Glomerular visceral epithelial cell (primary cell): ENCODE measurements around the gene ADCK2.
"Not testable (repeated sequence)": the region's sequence is repeated elsewhere in the genome, so short reads cannot be mapped to it uniquely, and the experiment has no call there.

Source experiments
- DNase-seq: peaks from one replicate; pipeline ENCODE4 v3.0.0-alpha.2; 2016; ENCODE audit errors: extremely low spot score

The ADCK2 gene

DNA sequence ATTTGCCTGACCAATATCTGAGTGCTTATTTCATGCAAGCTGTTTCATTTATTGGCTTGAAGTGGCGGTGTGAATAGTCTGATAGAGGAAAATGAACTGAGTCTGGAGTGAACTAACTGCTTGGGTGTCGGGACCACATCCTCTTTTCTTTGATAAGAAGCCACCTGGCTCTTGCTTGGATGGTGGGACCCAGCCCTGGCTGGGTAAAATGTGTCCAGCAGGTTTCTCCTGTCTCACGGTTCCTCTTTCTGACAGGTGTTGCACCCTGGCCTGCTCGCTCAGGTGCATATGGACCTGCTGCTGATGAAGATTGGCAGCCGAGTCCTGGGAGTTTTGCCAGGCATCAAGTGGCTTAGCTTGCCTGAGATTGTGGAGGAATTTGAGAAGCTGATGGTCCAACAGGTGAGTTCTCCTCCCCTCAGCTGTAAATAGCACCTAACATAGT, 1.6 kb downstream of the ADCK2 start:
- DNase-seq: no peak

DNA sequence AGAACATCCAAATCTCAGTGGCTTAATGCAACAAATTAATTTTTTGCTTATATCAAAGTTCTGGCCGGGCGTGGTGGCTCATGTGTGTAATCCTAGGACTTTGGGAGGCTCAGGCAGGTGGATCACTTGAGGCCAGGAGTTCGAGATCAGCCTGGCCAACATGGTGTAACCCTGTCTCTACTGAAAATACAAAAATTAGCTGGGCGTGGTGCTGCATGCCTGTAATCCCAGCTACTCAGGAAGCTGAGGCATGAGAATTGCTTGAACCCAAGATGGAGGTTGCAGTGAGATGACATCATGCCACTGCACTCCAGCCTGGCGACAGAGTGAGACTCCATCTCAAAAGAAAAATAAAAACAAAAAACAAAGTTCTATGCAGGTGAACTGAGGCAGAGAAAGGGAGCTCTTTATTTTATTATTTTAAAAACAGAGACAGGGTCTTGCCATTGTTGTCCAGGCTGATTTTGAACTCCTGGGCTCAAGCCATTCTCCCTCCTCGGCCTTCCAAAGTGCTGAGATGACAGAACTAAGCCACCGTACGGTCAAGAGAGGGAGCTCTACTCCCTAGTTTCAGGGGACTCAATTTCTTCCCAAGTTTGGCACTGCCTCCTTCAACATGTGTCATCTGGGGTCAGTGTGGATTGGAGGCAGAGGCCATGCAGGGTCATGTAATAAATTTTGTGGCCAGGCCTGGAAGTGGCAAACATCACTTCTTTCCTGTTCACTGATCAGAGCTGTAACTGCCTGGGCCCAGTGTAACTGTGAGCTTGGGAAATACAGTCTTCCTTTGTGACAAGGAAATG, 2.4 kb downstream of the ADCK2 start:
- peak; percentile 73 for DNase-seq

DNA sequence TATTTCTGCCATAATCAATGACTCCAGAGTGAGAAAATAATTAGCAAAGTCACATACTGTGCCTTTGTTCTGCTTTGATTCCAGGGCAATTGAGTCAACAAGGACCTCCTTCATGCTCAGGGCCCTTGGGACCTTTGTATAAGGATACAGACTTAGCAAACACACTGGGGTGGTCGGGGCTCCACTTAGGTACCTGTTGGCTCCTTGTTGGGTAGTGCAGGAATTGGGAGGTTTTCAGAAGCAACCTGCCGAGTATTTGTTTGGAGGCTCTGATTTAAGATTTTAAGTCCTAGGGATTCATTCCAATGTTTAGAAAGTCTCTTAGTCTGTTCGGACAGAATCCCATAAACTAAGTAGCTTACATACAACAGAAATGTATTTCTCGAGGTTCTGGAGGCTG, 3.0 kb downstream of the ADCK2 start:
- no peak for DNase-seq

DNA sequence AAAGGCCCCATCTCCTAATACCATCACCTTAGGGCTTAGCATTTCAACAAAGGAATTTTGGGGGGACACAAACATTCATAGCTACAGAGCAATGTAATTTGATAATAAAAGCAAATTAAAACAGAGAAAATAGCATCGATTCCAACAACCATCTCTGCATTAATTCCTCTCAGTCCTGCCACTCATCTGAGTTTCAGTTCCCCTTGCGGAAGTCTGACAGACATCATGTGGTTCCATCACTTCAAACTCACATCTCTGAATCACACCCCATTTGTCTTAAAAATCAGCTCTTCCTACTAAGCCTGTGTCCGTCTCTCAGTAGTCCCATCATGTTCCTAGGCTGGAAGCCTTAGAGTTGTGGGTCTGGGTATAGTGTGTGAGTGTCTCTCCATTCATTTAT, 3.6 kb downstream of the ADCK2 start:
- DNase-seq: no peak

DNA sequence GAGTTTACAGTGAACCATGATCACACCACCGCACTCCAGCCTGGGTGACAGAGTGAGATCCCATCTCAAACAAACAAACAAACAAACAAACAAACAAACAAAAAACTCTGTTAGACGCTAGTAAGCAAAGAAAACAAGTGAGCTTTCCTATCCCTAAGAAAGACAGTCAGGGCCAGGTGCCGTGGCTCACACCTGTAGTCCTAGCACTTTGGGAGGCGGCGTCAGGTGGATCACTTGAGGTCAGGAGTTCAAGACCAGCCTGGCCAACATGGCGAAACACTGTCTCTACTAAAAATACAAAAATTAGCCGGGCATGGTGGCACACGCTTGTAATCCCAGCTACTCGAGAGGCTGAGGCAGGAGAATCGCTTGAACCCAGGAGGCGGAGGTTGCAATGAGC, 4.2 kb downstream of the ADCK2 start:
- DNase-seq: not testable (repeated sequence)

DNA sequence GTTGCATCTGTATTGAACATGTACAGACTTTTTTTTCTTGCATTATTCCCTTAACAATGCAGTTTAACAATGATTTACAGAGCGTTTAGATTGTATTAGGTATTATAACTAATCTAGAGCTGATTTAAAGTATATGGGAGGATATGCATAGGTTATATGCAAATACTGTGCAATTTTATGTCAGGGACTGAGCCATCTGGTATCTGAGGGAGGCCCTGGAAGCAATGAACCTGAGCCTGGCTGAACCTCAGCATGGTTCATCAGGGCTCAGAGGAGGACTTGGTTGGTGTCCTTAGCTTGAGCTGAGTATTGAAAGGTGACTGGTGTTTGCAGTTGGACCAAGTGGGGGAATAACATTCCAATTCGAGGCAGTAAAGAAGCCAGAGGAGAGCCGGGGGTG, 4.8 kb downstream of the ADCK2 start:
- DNase-seq: no peak

DNA sequence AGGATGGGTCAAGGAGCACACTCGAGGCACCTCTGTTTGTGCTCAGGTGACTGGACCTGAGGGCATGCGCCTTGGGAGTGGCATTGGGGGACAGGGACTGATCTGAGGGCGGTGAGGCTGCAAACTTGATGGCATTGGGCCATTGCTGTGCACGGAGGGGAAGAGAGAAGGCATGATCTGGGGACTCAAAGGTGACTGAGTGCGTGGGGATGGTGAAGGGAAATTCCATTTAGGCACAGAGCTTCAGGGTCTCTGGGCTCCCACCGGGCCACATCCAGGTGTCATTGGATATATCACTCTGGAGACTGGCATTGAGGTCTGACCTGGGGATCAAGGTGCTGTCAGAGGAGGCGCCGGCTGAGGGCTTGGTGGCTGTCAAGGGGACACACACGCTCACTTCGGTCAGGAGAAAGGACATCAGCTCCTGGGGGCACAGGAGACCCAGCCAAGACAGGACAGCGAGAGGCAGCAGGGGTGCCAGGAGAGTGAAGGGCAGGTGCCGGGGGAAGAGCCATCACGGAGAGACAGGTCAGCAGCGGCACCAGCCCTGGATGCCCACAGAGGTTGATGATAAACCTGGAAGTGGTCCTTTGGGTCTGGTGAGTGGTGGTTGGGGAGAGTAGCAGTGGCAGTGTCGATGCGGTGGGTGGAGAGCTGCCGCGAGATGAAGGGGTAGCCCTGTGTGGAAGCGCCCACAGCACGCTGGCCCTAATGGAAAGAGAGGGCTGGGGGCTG, 5.5 kb downstream of the ADCK2 start:
- no peak for DNase-seq

DNA sequence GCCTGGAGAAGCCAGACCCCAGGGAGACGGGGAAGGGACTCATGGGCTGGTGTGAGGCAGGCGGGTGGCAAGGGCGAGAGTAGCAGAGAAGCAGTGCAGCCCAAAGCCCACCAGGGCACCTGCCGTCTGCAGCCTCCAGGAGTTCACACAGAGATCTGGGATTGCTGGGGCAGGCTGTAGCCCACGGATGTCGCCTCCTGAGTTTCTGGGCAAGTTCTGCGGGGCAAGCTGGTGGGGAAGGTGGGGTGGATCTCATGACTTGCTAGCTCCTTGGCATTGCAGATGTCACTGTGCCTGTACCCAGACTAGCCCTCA, 6.0 kb downstream of the ADCK2 start:
- no peak for DNase-seq

DNA sequence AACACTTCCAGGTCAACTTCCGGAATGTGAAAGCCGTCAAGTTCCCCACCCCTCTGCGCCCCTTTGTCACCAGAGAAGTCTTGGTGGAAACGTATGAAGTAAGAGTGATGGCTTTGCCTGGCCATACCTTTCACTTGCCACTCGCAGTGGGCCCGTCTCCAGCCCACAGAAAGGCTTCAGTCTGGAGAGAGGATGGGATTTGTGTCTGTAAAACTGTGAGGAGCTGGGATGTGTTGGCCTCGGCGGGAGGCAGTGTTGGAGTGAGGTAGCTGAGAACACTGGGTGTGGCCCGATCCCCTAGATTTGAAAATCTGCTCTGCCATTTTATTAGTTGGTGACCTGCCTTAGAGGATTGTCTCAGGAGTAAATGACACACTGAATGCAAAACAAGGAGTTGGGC, 6.4 kb downstream of the ADCK2 start:
- no peak for DNase-seq

DNA sequence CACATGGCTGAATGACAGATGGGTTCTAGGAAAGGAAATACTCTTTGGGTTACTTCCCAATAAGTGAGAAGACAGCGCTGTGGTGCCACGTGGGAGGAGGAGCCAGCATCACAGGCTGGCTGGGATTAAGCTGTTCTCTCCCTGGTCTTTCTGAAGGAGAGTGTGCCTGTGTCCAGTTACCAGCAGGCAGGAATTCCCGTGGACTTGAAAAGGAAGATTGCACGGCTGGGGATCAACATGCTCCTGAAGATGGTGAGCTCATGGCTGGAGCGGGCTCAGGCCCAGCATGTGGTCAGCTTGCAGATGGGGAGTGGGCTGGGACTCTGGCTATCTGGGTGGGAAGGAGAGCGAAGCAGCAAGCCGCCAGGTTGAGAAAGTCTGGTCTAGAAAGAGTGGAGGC, 8.1 kb downstream of the ADCK2 start:
- no peak for DNase-seq

DNA sequence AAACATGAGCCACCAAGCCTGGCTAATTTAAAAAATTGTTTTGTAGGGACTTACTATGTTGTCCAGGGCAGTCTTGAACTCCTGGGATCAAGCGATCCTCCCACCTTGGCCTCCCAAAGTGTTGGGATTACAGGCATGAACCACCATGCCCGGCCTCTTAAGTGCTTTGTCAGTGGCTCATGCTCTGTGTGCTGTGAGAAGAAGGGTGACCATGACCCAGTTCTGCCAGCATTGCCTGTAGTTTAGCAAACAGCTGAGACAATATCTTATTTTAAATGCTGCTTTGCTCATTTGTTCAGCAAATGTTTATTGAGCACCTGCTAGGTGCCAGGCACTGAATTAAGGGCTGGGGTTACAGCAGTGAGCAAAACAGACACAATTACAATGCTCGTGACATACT, 9.0 kb downstream of the ADCK2 start:
- no peak for DNase-seq

DNA sequence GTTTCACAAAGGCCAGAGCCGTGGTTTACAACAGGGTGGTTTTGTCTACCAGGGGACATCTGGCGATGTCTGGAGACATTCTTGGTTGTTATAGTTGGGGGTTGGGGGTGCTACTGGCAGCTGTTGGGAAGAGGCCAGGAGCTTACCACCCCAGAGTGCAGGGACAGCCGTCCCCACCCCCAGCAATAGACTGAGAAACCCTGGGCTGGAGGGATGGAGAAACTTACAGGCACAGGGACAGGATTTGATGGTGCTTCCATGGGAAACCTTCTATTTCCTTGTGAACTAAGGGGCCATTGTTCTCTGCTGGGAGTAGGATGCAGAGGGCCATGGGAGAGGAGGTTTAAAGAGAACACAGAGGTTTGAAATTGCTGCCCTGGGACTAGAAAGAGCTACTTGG, 10.9 kb downstream of the ADCK2 start:
- DNase-seq: no peak

DNA sequence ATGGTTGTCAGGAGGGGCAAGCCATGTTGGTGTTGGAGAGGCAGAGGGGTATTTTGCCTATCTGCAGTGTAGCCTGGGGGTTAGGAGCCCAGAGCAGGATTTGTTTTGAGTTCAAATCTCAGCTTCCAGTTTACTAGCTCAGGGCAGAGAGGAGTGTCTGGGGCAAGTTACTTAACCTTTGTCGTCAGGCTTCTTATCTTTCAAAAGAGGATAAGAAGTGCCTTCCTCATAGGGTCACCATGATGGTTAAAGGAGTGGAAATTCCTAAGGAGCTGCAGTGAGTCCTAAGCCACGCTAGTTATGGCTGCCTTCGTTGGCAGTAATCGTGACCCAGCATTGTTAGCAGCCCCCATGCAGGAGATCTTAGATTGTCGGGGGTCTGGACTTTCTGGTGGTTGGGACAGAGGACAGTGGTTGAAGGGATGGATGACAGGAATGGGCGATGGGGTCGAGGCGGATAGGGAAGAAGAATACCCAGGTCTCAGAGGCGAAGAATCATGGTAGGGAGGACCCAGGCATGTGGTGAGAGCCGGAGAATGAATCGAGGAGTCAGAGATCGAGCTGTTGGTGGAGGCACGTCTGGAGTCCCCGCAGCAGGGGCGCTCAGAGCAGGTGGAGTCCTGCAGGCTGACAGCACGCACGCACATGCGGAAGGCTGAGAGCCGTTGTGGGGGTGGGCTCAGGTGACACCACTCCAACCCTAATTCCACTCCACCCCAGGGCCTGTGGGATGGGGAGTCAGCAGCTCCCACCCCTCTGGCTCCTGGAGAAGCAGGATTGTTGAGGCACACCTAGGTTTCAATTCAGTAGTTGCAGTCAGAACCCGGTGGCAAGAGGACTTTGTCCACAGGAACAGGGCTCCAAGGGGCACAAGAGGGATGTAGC, 11.6 kb downstream of the ADCK2 start:
- DNase-seq: no peak

DNA sequence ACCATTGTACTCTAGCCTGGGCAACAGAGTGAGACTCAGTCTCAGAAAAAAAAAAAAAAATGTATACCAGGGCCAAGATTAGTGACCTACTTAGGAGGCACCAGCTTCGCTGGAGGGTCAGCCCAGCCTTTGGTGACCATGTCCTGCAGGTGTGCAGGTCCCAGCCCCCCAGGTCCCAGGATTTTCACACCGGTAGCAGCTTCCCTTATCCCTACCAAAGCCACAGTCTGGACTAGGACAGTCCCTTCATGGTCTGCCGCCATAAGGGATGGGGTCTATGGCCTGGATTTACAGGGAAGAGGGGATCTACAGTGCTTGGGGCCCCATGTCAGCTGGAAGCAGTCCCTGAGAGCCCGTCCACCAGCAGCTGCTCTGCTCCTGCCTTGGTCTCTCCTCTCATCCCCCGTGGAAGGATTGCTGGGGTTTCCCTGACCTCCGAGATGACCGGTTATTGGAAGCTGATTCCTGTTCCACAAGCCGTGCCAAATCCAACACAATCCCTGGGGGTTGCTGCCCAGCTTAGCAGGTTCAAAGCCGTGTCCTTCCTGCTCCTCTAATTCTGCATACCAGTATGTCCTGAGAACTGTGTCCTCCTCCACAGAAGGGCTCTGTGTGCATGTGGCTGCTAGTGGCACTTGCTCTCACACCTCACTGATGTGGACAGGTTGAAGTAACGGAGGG, 12.8 kb downstream of the ADCK2 start:
- no peak for DNase-seq

DNA sequence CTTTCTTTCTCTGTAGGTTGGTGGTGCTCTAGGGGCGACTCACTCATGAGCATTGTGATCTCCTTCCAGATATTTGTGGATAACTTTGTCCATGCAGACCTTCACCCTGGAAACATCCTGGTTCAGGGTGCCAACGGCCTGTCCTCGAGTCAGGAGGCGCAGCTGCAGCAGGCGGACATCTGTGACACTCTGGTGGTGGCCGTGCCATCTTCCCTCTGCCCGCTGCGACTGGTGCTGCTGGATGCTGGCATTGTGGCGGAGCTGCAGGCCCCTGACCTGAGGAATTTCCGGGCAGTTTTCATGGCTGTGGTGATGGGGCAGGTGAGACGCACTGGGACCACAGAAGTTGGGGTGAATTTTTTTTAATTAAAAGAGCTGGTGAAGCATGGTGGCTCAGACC, 14.2 kb downstream of the ADCK2 start:
- DNase-seq: no peak

DNA sequence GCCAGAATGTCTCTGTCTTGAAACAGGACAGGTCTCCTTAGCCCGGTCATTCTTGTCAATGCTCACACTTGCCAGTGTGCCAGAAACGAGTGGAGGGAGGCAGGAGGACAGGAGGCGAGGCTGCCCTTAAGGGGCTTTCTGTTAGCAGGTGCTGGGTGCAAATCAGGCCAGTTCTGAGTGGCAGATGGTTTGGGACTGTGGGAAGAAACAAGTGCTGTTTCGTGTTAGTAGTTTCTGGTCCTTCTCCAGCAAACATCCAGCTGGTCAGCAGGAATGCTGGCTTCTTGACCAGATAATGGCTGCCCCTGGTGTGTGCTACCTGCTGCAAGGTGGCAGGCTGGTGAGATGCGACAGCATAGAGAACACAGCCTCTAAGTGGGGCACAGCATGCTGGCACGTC, 15.6 kb downstream of the ADCK2 start:
- DNase-seq: no peak

DNA sequence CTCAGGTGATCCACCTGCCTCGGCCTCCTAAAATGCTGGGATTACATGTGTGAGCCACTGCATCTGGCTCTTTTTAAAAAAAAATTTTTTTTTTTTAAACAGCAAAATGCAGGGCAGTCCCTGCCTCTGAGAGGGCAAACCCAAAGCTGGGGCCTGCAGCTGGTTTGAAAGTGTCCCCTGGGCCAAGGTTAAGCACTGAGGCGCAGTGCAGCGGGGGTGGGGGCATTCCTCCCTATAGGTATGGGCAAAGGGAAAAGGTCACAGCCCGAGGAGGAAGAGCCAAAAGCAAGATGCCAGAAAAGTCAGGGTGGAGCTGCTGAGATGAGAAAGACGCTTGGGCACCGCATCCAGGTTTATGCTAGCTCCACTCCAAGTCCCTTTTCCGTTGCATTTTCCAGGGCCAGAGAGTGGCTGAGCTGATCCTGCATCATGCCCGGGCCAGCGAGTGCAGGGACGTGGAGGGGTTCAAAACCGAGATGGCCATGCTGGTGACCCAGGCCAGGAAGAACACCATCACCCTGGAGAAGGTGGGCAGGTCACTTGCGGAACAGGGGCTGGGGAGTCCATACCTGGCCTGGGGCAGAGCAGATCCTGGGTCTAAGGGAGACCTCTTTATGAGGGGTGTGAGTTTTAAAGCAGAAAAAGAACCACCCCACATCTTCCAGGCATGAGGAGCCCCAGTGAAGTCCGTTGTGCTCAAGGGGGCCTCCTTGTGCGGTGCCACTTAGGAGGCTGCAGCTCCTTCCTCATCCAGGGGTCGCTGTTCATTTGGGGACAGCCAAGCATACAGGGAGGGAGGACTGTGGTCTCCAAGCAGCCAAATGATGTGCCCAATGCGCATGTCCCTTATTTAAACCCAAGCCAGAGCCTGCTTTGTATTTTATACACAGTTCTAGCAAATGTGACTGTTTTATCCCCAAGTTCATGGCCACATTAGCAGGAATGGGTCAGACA, 16.7 kb downstream of the ADCK2 start:
- no peak for DNase-seq

DNA sequence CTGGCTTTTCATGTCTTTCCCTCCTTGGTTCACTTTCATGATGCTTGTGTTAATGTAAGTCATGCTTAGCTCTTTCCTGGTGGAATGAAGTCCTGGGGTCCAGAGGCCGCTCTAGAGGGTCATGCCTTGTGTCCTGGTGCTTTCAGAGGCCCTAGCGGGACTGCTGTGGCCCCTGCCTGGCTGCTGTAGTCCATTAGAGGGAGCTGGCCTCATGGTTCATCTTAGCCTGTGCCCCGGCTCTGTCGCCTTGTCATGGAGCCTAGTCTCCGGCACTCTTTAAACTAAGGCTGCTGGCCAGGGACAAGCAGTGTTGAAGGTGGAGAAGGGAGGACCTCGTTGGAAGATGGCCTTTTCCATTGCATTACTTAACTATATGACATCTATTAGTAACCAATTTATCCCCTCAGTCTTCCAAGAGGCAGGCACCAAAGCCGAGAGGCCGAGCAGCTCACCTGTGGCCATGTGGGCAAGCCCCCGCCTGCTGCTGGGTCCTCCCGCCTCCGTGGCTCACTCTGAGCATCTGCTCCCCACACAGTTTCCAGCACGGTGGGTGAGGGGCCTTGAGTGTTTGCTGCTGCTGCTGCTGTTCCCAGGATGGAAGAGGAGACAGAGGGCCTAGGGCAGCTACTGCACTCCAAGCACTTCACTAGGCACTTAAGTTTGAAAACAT, 18.8 kb downstream of the ADCK2 start:
- DNase-seq: no peak

DNA sequence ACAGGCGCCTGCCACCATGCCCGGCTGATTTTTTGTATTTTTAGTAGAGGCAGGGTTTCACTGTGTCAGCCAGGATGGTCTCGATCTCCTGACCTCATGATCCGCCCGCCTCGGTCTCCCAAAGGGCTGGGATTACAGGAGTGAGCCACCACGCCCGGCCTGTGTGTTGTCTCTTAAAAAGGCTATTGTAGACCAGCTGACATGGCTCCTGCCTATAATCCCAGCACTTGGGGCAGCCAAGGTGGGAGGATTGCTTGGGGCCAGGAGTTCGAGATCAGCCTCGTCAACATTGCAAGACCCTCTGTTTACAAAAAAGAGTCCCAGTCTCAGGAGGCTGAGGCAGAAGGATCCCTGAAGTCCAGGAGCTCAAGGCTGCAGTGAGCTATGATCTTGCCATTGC, 21.1 kb downstream of the ADCK2 start:
- DNase-seq: not testable (repeated sequence)

DNA sequence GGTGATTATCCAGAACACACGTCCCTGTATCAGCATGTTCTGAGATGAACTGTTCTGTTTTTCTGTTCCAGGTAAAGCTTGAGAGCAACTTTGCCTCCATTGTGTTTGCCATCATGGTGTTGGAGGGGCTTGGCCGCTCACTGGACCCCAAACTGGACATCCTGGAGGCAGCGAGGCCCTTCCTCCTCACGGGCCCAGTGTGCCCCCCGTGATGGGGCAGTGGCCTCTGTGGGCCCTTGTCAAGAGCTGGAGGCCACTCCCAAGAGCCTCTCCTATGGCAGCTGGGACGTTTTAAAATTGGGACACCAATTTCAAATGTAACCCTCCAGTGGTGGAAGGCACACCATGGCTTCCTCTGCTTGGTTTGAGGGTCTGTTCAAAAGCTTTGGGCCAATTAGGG, 21.8 kb downstream of the ADCK2 start:
- no peak for DNase-seq
